GOT3 (cell line): Measurements from ENCODE around the gene DOK5.
"Not testable (repeated sequence)": the region's sequence is repeated elsewhere in the genome, so short reads cannot be mapped to it uniquely, and the experiment has no call there.

Experiments used
- DNase-seq: peaks from one replicate; lab custom pipeline; 2025; ENCODE audit warnings: mixed read lengths; lab: John Stamatoyannopoulos, UW

The DOK5 gene

GRCh38 chr20:54475334-54476168 lies at the start of gene DOK5:
DOK5 (plus strand) TSS chr20:54475593; CDS start chr20:54475947, 354 bp downstream.
- no peak for DNase-seq

GRCh38 chr20:54429364-54429763 lies 46.0 kb upstream of the DOK5 start:
- no peak for DNase-seq

GRCh38 chr20:54431156-54431944 lies 44.0 kb upstream of the DOK5 start:
- no peak for DNase-seq

GRCh38 chr20:54432966-54433365 lies 42.4 kb upstream of the DOK5 start:
- no peak for DNase-seq

GRCh38 chr20:54433636-54434035 lies 41.8 kb upstream of the DOK5 start:
- DNase-seq, result no peak

- no peak for DNase-seq
Observed at GRCh38 chr20:54434196-54434595, 41.2 kb upstream of the DOK5 start.

- DNase-seq, result no peak
Observed at GRCh38 chr20:54435015-54435414, 40.4 kb upstream of the DOK5 start.

GRCh38 chr20:54436410-54436809 lies 39.0 kb upstream of the DOK5 start:
- not testable (repeated sequence) for DNase-seq

GRCh38 chr20:54438166-54438565 lies 37.2 kb upstream of the DOK5 start:
- no peak for DNase-seq

GRCh38 chr20:54450207-54450606 lies 25.2 kb upstream of the DOK5 start:
- no peak for DNase-seq

- DNase-seq, result no peak
Observed at GRCh38 chr20:54451171-54451570, 24.2 kb upstream of the DOK5 start.

GRCh38 chr20:54452277-54452676 lies 23.1 kb upstream of the DOK5 start:
- DNase-seq, result no peak

- DNase-seq, result no peak
Observed at GRCh38 chr20:54454982-54455381, 20.4 kb upstream of the DOK5 start.

GRCh38 chr20:54456423-54456822 lies 19.0 kb upstream of the DOK5 start:
- DNase-seq, result no peak

GRCh38 chr20:54456961-54457360 lies 18.4 kb upstream of the DOK5 start:
- DNase-seq, result no peak

GRCh38 chr20:54458219-54458618 lies 17.2 kb upstream of the DOK5 start:
- DNase-seq, result no peak

GRCh38 chr20:54459279-54459678 lies 16.1 kb upstream of the DOK5 start:
- DNase-seq, result no peak

- DNase-seq, result no peak
Observed at GRCh38 chr20:54464003-54464402, 11.4 kb upstream of the DOK5 start.

- DNase-seq, result no peak
Observed at GRCh38 chr20:54466127-54466526, 9.3 kb upstream of the DOK5 start.

- no peak for DNase-seq
Observed at GRCh38 chr20:54467622-54468021, 7.8 kb upstream of the DOK5 start.

- no peak for DNase-seq
Observed at GRCh38 chr20:54468082-54468481, 7.3 kb upstream of the DOK5 start.

- DNase-seq, result no peak
Observed at GRCh38 chr20:54469293-54469692, 6.1 kb upstream of the DOK5 start.

- no peak for DNase-seq
Observed at GRCh38 chr20:54469952-54470351, 5.4 kb upstream of the DOK5 start.
